Lower leg skin (tissue), 4 donors: Measurements from ENCODE around the gene CD79B. TPM values are rescaled to one million over a fixed set of nuclear protein-coding genes. Genes with fewer than 3 reads are reported as not detected.

Source experiments
- DNase-seq, 2 donors: peaks; one replicate each; pipeline ENCODE4 v3.0.0-alpha.2; 2019; ENCODE audit warnings: low spot score in 2 of 2
- H3K4me3 ChIP-seq: fragments of 200-600 bp; sonication (generic); 2 replicates; pipeline ENCODE4 v1.5.1; 2017; ENCODE audit warnings: mild to moderate bottlenecking, low read depth; ENCODE audit not compliant: poor library complexity, severe bottlenecking
- CTCF ChIP-seq, 3 donors: fragments of 450-650 bp; IDR thresholded peaks; one replicate each; pipeline ENCODE4 v1.5.1; 2016; ENCODE audit warnings: antibody characterized with exemption in 3 of 3, mild to moderate bottlenecking in 3 of 3, moderate library complexity in 2 of 3
- POLR2A ChIP-seq, 2 donors: fragments of 450-650 bp; IDR thresholded peaks; one replicate each; pipeline ENCODE4 v1.6.1; 2016 to 2017; ENCODE audit warnings: antibody characterized with exemption in 2 of 2, mild to moderate bottlenecking in 1 of 2, moderate library complexity in 1 of 2
- WGBS, 2 donors: methylation state at CpG; one replicate each; pipeline ENCODE4 v1.1.5; 2018; 5-methylcytosine and 5-hydroxymethylcytosine counted together
- intact Hi-C: fragments of 100-400 bp; cut with DNase I; formaldehyde crosslinking; loops from one replicate; pipeline ENCODE4 v1.15.0; 2023; ENCODE audit warnings: low total_unique reads
- total RNA-seq, 4 donors: library from RNA; depleted of rRNA; stranded (reverse); fragments of >200 nt; gene quantifications; one replicate each; pipeline ENCODE4 v1.1.0, GENCODE V29; 2016

The CD79B gene
- total RNA-seq, 4 donors from 2014 or later, result 0.72 to 5.8 (median 3.5) TPM

GRCh38 chr17:63960006-63960405, 27.9 kb upstream of the CD79B start:
- WGBS, 2 donors, result 71 to 83% methylated on average over 8 of the region's 9 CpGs
- intact Hi-C loops, result no loop called here

GRCh38 chr17:63956296-63956920, 24.3 kb upstream of the CD79B start:
- TF ChIP-seq CTCF (IDR thresholded peaks at IDR 0.05) (no peak), POLR2A (IDR thresholded peaks at IDR 0.05) (no peak)
- DNase-seq, result no peak
- H3K4me3 ChIP-seq, result no peak overlapping the region
- intact Hi-C loops, result no loop called here
- 96 to 97% methylated on average over 5 of the region's 5 CpGs for WGBS, 2 donors

More at GRCh38 chr17:63960006-63960405, 27.9 kb upstream of the CD79B start:
- H3K4me3 ChIP-seq, result no peak overlapping the region
- TF ChIP-seq CTCF (IDR thresholded peaks at IDR 0.05) (no peak), POLR2A (IDR thresholded peaks at IDR 0.05) (no peak)
- DNase-seq, result no peak

GRCh38 chr17:63955791-63956190, 23.7 kb upstream of the CD79B start:
- no peak overlapping the region for H3K4me3 ChIP-seq
- intact Hi-C loops, result no loop called here
- TF ChIP-seq CTCF (IDR thresholded peaks at IDR 0.05) (no peak), POLR2A (IDR thresholded peaks at IDR 0.05) (no peak)
- no peak for DNase-seq
- 80 to 90% methylated on average over 3 to 4 of the region's 4 CpGs for WGBS, 2 donors

DNA sequence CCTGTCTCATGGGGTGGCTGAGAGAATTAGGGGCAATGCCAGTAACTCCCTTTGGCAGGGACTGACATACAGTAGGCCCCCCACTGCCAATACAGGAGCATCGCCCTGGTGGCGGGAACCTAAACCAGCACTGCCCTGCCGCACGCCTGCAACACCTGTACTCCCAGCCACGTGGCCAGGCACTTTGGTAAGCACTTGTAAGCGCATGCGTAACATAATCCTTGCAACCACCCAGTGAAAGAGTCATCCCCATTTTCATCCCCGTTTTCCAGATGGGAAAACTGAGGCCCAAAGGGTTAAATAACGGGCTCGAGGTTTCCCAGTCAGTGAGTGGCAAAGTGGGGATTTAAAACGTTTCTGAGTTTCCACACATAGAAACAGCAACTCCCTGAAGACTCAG, 23.1 kb upstream of the CD79B start:
- DNase-seq, result no peak
- TF ChIP-seq POLR2A (IDR thresholded peaks at IDR 0.05) (no peak), CTCF (IDR thresholded peaks at IDR 0.05) (no peak)
- intact Hi-C loops, result no loop called here
- no peak overlapping the region for H3K4me3 ChIP-seq
- WGBS, 2 donors, result 81 to 84% methylated on average over 11 of the region's 11 CpGs

- TF ChIP-seq POLR2A (IDR thresholded peaks at IDR 0.05) (no peak), CTCF (IDR thresholded peaks at IDR 0.05) (no peak)
- DNase-seq, result no peak
- H3K4me3 ChIP-seq, result no peak overlapping the region
- WGBS, 2 donors, result 44 to 48% methylated on average over 11 of the region's 11 CpGs
- intact Hi-C loops, result no loop called here
Measured at GRCh38 chr17:63954402-63955063, 22.4 kb upstream of the CD79B start.
